GM19193 (cell line): ENCODE measurements around the gene DRD2.

ENCODE experiments used
- POLR2A ChIP-seq: IDR thresholded peaks from 4 replicates; pipeline ENCODE4 v1.6.1; 2011; ENCODE audit not compliant: insufficient read depth, insufficient read length; ENCODE audit errors: extremely low read depth

The DRD2 gene

DNA sequence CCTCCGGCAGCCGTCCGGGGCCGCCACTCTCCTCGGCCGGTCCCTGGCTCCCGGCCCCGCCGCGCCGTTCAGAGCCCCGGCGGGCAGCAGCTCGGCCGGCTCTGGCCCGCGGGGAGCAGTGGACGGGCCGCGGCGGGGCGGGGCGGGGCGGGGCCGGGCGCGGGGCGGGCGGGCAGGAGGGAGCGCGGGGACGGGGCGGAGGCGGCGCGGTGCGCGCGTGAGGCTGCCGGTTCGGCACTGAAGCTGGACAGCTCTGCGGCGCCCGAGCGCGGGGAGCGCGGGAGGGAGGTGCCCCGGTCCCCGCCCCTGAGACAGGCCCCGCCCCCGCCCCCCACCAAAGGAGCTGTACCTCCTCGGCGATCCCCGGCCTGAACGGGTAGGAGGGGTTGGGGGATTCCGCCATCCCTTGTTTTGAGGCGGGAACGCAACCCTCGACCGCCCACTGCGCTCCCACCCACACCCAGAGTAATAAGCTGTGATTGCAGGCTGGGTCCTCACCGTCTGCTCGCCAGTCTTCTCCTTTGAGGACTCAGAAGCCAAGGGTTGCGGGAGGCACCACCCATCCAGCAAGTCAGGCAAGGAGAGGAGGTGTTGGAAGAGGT is at the start of gene DRD2:
TSS of gene DRD2 (minus strand) at position 239 of the 602 bp plus-strand sequence. CDS start 50,747 bp downstream, outside the sequence.
- no peak for TF ChIP-seq POLR2A

DNA sequence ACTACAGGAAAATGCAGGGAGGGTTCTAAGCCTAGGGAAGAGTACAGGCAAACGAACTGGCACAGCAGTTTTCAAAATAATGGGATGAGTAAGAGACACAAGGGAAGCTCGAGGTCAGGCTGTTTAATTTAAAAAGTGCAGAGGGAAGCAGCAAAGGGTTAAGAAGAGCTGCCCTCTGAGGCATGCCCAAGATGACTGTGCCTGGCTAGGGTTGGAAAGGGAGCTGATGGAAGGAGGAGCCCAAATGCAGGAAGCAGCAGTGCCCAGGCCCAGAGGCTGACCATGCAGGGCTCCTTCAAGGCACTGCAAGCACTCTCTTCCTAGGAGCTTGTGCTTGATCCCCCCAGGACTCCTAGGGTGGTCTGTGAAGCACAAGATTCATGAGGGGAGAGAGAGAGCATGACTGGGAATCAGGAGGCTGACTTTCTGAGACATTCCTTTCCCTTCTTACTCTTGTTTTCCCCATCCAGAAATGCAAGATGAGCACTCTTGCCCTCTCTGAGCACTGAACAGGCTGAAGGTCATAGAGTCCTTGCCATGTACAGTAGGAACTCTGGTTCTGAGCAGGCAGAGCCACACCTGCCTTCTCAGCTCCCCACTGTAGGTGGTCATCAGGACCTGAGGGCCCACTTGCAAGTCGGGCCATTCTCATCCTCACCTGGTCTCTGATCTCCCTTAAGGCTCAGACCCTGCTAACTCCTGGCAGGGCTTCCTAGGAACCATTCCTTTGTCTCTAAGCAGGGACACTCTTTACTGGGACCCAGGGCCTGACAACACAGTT is 46.7 kb upstream of the DRD2 start:
- TF ChIP-seq POLR2A: no peak

DNA sequence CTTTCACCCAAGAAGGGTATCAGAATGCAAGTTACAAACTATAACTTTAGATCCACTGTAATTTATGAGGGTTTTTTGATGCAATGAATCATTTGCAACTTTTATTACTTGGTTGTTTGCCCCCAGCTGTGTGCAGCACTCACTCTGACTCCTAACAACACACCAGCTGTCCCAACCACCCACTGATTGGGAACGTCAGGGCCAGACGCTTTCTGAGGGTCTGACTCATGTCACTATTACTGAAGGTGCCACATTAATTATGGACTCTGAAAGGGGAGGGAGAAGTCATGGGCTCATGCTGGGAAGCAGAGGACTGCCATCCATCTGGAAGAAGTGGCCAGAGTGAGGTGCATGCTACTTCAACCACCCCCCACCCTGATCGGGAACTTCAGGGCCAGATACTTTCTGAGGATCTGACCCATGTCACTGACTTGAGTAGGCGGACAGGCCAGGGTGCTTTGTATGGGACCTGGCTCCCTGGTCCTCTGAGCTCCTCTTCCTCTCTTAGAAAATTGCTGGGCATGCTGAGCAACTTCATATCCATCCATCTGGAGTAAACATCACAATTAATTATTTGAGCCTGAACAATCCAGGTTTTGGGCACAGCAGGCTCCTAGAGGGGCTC is 44.9 kb upstream of the DRD2 start:
- no peak for TF ChIP-seq POLR2A

DNA sequence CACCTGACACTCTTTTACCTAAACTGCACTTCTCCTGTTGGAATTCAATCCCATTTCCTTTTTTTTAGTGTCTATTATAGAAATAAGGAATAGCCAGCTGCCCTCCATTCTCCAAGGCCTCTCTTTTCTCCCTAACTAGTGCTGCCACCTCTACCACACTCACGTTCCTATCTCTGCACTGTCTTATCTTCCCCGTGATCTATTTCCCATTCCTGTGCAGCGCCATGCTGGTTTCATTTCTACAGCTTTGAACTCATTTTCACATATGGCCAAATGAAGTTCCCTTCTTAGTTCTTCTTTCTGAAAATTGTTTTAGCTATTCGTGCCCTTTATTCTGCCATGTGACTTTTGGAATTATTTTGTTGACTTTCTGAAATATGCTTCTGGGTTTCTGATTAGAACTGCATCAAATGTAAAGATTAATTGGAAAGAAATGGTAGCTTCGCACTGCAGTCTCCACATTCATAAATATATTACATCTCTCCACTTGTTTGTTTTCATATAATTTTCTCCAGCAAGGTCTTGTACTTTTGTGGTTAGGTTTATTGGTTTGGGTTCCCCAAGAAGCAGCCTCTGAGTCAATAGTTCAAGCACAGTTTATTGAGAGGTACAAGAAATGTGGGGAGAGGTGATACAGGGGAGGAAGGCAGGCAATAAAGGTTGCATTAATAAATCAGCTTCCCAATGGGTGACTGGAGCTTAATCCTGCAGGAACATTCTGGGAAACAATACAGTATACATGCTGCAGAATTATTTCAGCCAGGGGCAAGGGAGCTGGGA is 43.7 kb upstream of the DRD2 start:
- TF ChIP-seq POLR2A: no peak

DNA sequence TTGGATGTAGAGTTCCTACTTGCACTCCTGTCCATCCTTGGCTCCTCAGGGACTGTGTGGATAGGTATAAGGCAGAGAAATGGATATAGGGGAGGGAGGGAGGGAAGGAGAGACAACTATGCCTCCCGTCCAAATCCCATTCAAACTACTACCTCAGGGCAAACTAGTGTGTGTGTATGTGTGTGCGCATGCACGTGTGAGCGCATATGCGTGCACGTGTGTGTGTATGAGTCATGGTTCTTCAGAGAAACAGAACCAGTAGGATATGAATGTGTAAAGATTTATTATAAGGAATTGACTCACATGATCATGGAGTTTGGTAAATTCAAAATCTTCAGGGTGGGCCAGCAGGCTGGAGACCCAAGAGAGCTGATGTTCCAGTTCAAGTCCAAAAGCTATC is 42.2 kb upstream of the DRD2 start:
- no peak for TF ChIP-seq POLR2A

DNA sequence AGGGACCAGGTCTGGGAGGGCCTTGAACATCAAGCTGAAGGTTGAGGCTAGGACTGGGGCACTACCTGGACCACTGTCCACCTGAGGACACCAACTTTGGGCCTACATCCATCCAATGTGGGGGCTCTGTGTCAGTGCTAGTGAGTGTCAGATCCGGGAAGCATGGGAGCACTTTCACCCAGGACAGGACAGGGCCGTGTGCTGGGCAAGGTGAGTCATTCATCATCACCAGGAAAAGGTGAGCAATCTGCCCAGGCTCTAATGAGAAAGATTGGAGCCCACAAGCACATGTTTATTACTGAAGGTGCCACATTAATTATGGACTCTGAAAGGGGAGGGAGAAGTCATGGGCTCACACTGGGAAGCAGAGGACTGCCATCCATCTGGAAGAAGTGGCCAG is 39.7 kb upstream of the DRD2 start:
- TF ChIP-seq POLR2A: no peak

DNA sequence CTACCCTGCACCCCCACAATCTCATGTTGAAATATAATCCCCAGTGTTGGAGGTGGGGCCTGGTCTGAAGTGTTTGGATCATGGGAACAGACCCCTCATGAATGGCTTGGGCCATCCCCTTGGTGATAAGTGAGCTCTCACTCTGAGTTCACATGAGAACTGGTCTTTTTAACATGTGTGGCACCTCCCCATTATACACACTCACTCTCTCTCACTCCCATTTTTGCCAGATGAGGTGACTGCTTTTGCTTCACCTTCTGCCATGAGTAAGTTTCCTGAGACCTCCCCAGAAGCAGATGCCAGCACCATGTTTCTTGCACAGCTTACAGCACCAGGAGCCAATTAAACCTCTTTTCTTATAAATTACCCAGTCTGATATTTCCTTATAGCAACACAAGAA is 32.1 kb upstream of the DRD2 start:
- no peak for TF ChIP-seq POLR2A

DNA sequence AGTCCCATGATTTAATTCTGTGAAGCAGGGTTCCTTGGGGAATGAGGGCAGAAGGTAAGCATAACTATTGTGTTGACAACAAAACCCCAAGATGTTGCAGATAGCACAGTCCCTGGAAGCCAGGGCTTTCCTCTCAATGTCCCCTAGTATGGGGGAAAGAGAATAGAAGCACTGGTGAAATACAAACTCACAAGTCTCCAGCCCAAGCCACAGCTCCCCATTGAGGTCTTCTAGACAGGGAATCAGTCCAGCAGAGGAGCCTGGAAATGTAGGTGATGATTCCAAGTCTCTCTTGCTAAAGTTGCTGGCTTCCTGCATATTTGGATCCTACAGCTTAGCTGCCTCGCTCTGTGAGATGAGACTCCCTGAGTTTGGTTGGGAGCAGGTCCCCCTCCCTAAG is 31.7 kb upstream of the DRD2 start:
- no peak for TF ChIP-seq POLR2A

DNA sequence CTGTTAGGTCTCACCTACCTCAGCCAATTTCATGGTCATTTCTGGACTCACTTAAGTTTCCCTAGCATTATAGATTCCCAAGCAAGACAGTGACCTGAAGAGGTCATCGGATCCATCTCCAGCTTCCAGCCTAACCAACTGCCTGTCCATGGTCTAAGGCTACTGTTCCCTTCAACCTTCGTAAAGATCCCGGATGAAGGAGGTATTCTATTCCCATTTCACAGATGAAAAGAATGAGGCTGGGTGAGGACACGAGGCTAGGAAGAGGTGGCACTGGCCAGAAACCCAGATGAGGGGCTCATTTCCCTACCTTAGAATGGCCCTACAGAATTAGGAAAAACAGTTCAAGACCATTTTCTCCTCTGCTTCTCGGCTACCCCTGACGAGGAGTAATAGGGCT is 31.3 kb upstream of the DRD2 start:
- TF ChIP-seq POLR2A: no peak

DNA sequence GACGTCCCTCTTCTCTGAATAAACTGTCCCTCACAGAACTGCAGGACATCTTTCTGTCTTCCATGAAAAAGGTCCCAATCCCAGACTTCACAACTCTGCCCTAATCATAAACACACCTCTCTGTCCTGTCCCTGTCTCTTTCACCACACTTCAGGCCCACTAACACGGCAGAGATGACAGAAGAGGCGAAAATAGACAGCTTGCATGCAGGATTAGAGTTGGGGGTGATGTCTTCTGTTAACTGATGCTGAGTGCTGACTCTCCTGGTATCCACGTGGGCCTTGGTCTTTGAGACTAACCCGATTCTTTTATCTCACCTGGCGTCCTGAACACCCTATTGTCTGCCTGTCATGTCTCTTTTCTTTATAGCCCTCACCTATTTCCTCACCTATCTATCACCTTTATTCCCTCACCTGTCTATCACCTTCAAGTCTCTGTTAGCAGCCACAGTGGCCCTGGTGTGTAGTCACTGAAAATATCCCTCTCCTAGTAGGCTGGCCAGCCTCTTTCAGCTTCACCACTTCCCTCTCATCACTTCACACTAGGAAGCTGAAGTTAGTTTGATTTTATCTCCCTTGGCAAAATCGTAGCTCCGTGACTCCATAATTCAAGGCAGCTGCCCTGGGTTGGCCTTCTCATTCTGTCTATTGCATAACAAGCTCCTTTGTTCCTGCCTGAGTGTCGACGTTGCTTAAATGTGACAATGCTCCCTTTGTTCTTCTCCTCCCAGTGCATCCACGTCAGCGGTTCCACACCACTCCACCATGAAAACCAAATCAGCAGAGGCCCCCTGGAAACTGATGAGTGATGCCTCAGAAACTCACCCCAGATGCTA is 30.6 kb upstream of the DRD2 start:
- no peak for TF ChIP-seq POLR2A

DNA sequence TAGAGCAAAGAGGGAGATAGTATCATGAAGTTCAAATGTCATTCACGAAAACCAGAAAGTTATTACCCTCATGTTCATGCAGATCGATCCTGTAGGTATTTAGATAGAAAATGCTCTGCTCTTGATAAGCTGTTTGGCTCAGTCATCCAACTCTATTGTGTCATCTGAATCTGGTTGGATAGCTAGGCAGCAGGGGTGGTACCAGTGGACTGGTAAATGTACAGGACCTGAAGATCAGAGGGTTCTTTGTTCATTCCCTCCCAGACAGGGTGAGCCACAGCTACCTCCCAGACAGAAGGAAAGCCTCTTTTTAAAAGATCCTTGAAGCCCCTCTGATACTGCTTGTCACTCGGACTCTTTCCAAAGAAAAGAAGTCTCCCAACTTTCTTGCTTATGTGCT is 29.8 kb upstream of the DRD2 start:
- no peak for TF ChIP-seq POLR2A

DNA sequence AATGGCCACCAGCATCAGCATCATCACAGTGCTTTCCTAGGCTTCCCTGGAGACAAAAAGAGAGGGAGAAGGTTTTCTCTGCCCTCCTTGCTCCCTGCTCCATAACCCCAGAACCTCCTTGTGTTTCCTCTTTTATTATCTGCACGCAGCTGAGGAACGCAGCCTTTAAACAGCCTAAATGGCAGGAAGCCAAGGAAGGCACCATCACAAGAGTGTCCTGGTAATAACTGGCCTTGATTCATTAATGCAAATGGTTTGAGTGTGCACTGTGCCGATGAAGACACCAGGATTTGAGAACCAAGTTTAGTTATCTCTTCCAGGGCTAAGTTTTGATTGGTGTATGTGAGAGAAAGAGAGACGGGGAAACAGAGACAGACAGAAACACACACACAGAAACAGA is 29.4 kb upstream of the DRD2 start:
- no peak for TF ChIP-seq POLR2A

DNA sequence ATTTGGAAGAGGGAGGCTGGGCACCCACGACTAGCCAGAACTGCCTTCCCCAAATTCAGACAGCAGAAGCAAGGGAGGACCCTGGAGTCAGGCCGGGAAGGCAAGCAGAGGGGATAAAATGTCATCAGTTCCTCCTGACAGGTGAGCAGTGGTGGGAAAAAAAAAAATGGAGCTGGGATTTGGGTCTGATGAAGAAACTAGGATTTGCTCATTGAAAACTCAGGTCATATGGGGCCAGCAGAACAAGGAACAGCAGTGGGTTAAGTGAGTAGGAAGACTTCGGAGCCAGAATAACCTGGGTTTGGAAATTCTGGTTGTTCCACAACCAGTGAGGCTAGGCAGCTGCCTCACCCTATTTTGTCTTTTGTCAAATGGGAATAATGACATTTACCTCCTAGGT is 28.9 kb upstream of the DRD2 start:
- no peak for TF ChIP-seq POLR2A
